ENCODE results near the gene ETV7.
A peak's percentile ranks its signal among the peaks of the same experiment; 100 is the strongest.

Gene ETV7

DNA sequence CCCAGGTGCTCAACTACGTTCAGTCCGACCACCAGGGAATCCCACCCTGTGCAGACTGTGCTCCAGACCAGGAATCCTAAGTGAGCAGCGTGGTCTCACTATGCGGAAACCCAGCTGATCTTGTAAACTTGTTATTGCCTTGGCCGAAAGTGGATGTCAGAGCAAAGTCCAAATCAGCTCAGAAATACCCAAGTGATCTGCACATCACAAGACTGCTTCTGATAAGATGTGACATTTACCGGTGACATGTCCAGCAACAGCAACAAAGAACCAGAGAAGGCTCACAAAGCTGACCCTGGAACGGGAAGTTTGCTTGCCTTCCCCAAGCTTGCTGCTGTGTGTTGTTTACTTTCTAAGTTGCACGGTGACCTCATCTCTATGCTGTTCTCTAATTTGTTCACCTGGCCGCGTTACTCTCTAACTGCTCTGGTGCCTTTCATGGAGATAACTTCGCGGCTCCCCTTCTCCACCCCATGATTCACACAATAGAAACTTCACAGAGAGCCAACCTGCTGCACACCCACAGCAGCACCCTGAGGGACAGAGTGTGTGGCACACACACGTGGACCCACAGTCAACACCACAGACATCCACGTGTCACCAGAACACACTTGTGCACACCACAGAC, 52.5 kb downstream of the ETV7 start:
- H3K27me3 Mint-ChIP-seq (ENCODE audit: low read depth) = peaks cover 26% of the 10 kb centered on the region
- H3K4me1 Mint-ChIP-seq = peaks cover 41% of the 10 kb centered on the region
- no peaks in the 10 kb centered on the region for H3K9me3 Mint-ChIP-seq
- H3K36me3 Mint-ChIP-seq (ENCODE audit: low read depth) = no peaks in the 10 kb centered on the region
- TF ChIP-seq, protein P1, sequence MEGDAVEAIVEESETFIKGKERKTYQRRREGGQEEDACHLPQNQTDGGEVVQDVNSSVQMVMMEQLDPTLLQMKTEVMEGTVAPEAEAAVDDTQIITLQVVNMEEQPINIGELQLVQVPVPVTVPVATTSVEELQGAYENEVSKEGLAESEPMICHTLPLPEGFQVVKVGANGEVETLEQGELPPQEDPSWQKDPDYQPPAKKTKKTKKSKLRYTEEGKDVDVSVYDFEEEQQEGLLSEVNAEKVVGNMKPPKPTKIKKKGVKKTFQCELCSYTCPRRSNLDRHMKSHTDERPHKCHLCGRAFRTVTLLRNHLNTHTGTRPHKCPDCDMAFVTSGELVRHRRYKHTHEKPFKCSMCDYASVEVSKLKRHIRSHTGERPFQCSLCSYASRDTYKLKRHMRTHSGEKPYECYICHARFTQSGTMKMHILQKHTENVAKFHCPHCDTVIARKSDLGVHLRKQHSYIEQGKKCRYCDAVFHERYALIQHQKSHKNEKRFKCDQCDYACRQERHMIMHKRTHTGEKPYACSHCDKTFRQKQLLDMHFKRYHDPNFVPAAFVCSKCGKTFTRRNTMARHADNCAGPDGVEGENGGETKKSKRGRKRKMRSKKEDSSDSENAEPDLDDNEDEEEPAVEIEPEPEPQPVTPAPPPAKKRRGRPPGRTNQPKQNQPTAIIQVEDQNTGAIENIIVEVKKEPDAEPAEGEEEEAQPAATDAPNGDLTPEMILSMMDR (IDR thresholded peaks at IDR 0.05; ENCODE audit: unreplicated experiment in 3 of 3) = no peak
- no peak overlapping the region for H3K4me3 Mint-ChIP-seq
- H3K27ac Mint-ChIP-seq = peak overlapping the region in 2 of 3 experiments; percentile 57 to 87

DNA sequence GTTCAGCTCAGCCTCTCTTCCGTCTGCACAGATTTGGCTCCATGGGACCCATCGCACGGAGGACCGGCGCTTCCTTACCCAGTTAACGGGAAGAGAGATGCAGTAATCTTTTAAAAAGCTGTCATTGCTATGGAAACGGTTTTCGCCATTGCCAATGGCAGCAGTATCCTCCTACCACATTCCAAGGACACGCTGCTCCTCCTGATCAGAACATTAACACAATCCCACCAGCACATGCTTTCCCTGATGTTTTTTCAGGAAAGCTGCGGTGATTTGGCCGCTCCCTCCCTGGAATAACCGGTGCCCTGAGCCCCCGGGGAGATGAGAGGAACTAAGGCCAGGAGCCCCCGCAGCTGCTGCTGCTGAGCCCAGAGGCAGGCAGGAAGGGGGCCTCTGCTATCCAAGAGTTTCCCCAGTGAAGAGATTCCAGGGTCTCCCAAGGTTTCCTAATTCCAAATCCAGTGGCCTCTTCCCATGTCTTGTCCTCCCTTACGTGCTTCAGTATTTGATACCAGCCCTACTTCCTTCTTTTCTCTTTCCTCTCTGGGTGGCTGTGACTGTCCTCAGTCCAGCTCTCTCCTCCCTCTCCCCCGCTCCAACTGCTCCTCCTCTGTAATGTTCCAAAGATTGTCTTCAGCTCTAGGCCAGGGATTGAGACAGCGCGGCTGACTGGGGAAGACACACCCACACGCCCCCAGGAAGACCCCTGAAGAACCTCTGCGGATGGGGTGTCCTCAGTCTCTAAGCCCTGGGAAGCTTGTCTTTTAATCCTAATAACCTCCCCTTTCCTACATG, 53.3 kb downstream of the ETV7 start:
- Mint-ChIP-seq H3K9me3 (no peaks in the 10 kb centered on the region), H3K36me3 (ENCODE audit: low read depth) (no peaks in the 10 kb centered on the region), H3K27me3 (ENCODE audit: low read depth) (peaks cover 18% of the 10 kb centered on the region), H3K4me1 (peaks cover 34% of the 10 kb centered on the region), H3K4me3 (peak overlapping the region; percentile 10 to 60 (median 16)), H3K27ac (peak overlapping the region; percentile 57 to 87 (median 69))
- TF ChIP-seq, protein P1 (IDR thresholded peaks at IDR 0.05; ENCODE audit: unreplicated experiment in 3 of 3) = no peak

DNA sequence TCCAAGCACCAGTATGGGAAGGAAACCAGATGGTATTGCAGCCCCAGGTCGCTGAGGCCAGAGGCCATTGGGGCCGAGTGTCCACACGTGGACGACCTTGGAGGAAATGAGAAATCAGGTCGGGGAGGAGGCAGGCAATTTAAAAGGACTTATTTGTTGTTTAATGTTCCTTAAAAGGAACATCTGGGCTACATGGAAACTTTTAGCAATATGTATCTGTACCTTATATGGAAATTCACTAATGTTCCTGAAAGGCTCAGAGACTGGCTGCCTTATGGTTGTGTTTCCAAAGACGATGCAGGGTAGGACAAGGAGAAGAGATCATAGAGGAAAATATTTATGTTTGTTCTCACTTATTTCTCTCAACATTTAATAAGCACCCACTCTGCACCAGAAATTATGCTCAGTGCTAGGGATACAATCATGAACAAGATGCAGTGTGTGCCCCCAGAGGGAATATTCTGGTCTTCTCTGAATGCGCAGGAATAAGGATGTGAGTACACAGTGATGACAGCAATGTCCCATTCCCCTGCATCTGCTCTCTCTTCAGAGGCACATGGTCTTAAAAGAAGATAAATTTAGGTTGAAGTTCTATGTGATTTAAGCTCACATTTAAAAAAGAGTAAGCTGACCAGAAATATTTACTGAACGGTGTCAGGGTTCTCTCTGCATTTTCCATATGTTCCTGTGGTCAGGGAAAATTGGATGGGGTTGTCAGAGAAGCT, 54.1 kb downstream of the ETV7 start:
- TF ChIP-seq, protein P1 (IDR thresholded peaks at IDR 0.05; ENCODE audit: unreplicated experiment in 3 of 3) = no peak
- H3K9me3 Mint-ChIP-seq = no peaks in the 10 kb centered on the region
- peak overlapping the region in 2 of 3 experiments; percentile 47 to 57 for H3K27ac Mint-ChIP-seq
- H3K4me3 Mint-ChIP-seq = no peak overlapping the region
- H3K27me3 Mint-ChIP-seq (ENCODE audit: low read depth) = peaks cover 15% of the 10 kb centered on the region
- H3K36me3 Mint-ChIP-seq (ENCODE audit: low read depth) = no peaks in the 10 kb centered on the region
- peaks cover 35% of the 10 kb centered on the region for H3K4me1 Mint-ChIP-seq

DNA sequence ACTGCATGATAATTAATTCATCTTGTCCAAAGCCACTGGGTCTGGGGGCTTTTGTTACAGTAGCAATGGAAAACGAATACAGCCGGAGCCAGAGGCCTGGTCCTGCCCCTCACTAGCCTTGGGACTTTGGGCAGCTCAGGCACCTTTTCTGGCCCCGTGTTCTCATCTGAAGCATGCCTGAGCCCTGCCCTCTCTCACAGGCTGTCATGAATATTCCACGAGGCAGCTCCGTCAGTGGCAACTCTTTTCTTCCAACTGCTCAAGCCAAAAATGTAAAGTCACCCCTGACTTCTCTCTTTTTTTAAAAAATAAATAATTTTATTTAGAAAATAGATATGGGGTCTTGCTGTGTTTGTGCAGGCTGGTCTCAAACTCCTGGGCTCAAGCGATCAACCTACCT, 56.1 kb downstream of the ETV7 start:
- Mint-ChIP-seq H3K4me1 (peaks cover 51% of the 10 kb centered on the region), H3K27ac (no peak overlapping the region), H3K27me3 (ENCODE audit: low read depth) (peaks cover 18% of the 10 kb centered on the region), H3K4me3 (no peak overlapping the region), H3K36me3 (ENCODE audit: low read depth) (no peaks in the 10 kb centered on the region), H3K9me3 (no peaks in the 10 kb centered on the region)
- TF ChIP-seq, protein P1 (IDR thresholded peaks at IDR 0.05; ENCODE audit: unreplicated experiment in 3 of 3) = no peak

DNA sequence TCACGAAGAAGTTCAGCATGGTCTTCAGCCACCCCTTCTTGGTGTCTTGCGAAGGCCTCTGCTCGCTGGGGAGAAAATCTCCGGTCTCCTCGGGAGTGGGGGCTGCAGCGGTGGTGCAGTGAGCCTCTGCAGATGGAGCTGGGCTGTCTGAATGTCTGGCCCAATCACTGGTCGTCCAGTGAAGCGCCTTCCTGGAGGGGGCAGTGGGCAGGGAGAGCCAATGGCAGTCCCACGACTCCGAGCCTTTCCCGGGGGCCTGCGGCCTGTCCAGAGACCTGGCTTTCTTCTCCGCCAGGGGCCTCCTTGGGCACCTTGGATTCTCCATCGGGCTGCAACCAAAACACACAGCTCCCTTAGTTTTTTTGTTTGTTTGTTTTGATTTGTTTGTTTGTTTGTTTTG, 57.1 kb downstream of the ETV7 start:
- Mint-ChIP-seq H3K4me3 (no peak overlapping the region), H3K36me3 (ENCODE audit: low read depth) (no peaks in the 10 kb centered on the region), H3K27ac (no peak overlapping the region), H3K4me1 (peaks cover 61% of the 10 kb centered on the region), H3K27me3 (ENCODE audit: low read depth) (peaks cover 18% of the 10 kb centered on the region), H3K9me3 (no peaks in the 10 kb centered on the region)
- TF ChIP-seq, protein P1 (IDR thresholded peaks at IDR 0.05; ENCODE audit: unreplicated experiment in 3 of 3) = no peak

Measured in nephron (organoid).